ENCODE data around the gene DUSP6. TPM values are rescaled to one million over a fixed set of nuclear protein-coding genes. Genes with fewer than 3 reads are reported as not detected.
A peak's percentile ranks its signal among the peaks of the same experiment; 100 is the strongest.

DUSP6 gene
- total and polyA plus RNA-seq, 2 of the 13 experiments (the other 11 are each of a cell fraction or from before 2014, with no cell fraction given), result 40.9 to 161 TPM

DNA sequence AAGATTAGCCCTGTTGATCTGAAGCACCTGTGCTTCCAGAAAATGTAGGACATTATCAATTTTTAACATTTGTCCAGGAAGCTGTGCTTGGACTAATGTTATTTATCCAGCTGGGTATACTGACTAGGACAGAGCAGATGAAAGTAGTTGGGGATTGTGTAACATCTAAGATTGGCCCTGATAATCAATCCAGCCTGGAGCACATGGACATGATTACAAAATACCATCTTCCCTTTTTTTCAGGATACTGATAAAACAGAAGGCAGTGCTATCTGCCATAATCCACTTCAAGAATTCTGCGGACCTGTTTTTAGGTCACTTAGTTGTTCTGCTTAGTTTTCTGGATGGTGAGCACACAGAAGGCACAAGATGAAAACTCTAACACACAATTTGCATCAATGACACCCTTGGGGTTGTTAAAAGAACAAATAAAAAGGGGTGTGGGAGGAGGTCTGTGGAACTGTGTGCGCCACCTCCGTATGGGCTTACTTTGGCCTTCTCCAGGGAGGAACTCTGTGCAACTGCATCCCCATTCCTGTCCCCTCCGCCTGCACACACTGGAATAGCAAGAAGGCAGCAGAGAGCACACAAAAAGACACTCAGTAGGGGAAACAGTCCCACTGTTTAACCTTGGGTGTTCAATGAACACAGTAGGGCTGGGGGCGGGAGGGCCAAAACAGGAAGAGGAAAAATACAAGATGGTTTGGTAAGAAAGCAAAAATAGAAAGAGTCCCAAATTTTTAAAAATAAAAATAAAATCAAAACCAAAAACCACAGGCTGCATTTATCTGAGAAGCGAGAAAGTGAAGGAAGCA, 31.1 kb upstream of the DUSP6 start (continued):
- TF ChIP-seq MEIS2 (CRISPR knock-in tag; IDR thresholded peaks at IDR 0.05) (0 out of 2 replicates have a peak, but pooled peaks have one; percentile 48), ZNF33A (CRISPR knock-in tag; IDR thresholded peaks at IDR 0.05; ENCODE audit: borderline replicate concordance) (no peak), ZNF564 (CRISPR knock-in tag; IDR thresholded peaks at IDR 0.05) (peak; percentile 48; the same call in 1 of the 2 replicates), ZFP36 (IDR thresholded peaks at IDR 0.05; ENCODE audit: borderline replicate concordance, low read depth, low read length, partially characterized antibody) (no peak), RFXAP (CRISPR knock-in tag; IDR thresholded peaks at IDR 0.05; ENCODE audit: borderline replicate concordance) (peak; percentile 27; the same call in 1 of the 2 replicates), ZNF337 (CRISPR knock-in tag; IDR thresholded peaks at IDR 0.05; ENCODE audit: borderline replicate concordance, low read depth) (no peak), PTBP1 (IDR thresholded peaks at IDR 0.05; ENCODE audit: low read depth, low read length, poor library complexity, severe bottlenecking) (no peak), NRL (CRISPR knock-in tag; IDR thresholded peaks at IDR 0.05; ENCODE audit: borderline replicate concordance) (no peak), ZNF136 (CRISPR knock-in tag; IDR thresholded peaks at IDR 0.05; ENCODE audit: low read depth) (0 out of 2 replicates have a peak, but pooled peaks have one; percentile 32), ZNF496 (CRISPR knock-in tag; IDR thresholded peaks at IDR 0.05; ENCODE audit: insufficient replicate concordance) (no peak), ZNF446 (CRISPR knock-in tag; IDR thresholded peaks at IDR 0.05) (no peak), SOX5 (CRISPR knock-in tag; IDR thresholded peaks at IDR 0.05; ENCODE audit: borderline replicate concordance) (peak; percentile 88), SP2 (CRISPR knock-in tag; IDR thresholded peaks at IDR 0.05) (no peak), BHLHE40 (IDR thresholded peaks at IDR 0.05; ENCODE audit: low read length) (no peak)
- TF ChIP-seq, protein P1, sequence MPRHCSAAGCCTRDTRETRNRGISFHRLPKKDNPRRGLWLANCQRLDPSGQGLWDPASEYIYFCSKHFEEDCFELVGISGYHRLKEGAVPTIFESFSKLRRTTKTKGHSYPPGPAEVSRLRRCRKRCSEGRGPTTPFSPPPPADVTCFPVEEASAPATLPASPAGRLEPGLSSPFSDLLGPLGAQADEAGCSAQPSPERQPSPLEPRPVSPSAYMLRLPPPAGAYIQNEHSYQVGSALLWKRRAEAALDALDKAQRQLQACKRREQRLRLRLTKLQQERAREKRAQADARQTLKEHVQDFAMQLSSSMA (CRISPR knock-in tag; IDR thresholded peaks at IDR 0.05), result no peak
- TF ChIP-seq, protein P2, sequence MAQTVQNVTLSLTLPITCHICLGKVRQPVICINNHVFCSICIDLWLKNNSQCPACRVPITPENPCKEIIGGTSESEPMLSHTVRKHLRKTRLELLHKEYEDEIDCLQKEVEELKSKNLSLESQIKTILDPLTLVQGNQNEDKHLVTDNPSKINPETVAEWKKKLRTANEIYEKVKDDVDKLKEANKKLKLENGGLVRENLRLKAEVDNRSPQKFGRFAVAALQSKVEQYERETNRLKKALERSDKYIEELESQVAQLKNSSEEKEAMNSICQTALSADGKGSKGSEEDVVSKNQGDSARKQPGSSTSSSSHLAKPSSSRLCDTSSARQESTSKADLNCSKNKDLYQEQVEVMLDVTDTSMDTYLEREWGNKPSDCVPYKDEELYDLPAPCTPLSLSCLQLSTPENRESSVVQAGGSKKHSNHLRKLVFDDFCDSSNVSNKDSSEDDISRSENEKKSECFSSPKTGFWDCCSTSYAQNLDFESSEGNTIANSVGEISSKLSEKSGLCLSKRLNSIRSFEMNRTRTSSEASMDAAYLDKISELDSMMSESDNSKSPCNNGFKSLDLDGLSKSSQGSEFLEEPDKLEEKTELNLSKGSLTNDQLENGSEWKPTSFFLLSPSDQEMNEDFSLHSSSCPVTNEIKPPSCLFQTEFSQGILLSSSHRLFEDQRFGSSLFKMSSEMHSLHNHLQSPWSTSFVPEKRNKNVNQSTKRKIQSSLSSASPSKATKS (CRISPR knock-in tag; IDR thresholded peaks at IDR 0.05), result no peak
- TF ChIP-seq, protein P3, sequence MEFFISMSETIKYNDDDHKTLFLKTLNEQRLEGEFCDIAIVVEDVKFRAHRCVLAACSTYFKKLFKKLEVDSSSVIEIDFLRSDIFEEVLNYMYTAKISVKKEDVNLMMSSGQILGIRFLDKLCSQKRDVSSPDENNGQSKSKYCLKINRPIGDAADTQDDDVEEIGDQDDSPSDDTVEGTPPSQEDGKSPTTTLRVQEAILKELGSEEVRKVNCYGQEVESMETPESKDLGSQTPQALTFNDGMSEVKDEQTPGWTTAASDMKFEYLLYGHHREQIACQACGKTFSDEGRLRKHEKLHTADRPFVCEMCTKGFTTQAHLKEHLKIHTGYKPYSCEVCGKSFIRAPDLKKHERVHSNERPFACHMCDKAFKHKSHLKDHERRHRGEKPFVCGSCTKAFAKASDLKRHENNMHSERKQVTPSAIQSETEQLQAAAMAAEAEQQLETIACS (CRISPR knock-in tag; IDR thresholded peaks at IDR 0.05), result no peak
- TF ChIP-seq, protein P4, sequence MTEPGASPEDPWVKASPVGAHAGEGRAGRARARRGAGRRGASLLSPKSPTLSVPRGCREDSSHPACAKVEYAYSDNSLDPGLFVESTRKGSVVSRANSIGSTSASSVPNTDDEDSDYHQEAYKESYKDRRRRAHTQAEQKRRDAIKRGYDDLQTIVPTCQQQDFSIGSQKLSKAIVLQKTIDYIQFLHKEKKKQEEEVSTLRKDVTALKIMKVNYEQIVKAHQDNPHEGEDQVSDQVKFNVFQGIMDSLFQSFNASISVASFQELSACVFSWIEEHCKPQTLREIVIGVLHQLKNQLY (CRISPR knock-in tag; IDR thresholded peaks at IDR 0.05), result peak; percentile 95
- TF ChIP-seq, protein P5, sequence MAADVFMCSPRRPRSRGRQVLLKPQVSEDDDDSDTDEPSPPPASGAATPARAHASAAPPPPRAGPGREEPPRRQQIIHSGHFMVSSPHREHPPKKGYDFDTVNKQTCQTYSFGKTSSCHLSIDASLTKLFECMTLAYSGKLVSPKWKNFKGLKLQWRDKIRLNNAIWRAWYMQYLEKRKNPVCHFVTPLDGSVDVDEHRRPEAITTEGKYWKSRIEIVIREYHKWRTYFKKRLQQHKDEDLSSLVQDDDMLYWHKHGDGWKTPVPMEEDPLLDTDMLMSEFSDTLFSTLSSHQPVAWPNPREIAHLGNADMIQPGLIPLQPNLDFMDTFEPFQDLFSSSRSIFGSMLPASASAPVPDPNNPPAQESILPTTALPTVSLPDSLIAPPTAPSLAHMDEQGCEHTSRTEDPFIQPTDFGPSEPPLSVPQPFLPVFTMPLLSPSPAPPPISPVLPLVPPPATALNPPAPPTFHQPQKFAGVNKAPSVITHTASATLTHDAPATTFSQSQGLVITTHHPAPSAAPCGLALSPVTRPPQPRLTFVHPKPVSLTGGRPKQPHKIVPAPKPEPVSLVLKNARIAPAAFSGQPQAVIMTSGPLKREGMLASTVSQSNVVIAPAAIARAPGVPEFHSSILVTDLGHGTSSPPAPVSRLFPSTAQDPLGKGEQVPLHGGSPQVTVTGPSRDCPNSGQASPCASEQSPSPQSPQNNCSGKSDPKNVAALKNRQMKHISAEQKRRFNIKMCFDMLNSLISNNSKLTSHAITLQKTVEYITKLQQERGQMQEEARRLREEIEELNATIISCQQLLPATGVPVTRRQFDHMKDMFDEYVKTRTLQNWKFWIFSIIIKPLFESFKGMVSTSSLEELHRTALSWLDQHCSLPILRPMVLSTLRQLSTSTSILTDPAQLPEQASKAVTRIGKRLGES (CRISPR knock-in tag; IDR thresholded peaks at IDR 0.05; ENCODE audit: borderline replicate concordance), result no peak
- TF ChIP-seq, protein P6, sequence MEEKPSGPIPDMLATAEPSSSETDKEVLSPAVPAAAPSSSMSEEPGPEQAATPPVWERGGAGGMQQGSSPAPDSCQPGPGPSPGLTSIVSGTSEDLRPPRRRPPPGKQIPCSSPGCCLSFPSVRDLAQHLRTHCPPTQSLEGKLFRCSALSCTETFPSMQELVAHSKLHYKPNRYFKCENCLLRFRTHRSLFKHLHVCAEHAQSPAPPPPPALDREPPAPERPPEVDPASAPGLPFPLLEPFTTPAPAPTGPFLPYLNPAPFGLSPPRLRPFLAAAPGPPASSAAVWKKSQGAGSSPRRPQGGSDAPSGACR (CRISPR knock-in tag; IDR thresholded peaks at IDR 0.05), result no peak
